Psoas muscle (tissue), 8 donors: ENCODE measurements around the gene PDLIM3. TPM values are rescaled to one million over a fixed set of nuclear protein-coding genes. Genes with fewer than 3 reads are reported as not detected.
A peak's percentile ranks its signal among the peaks of the same experiment; 100 is the strongest.

Source experiments
- ATAC-seq, 4 donors: fragments of 200-7000 bp; cut with Tn5 transposase; one replicate each; pipeline ENCODE4 v1.9.1; 2020; ENCODE audit warnings: moderate library complexity in 3 of 4, mild to moderate bottlenecking in 2 of 4
- DNase-seq, 2 donors: peaks; one replicate each; pipeline ENCODE4 v3.0.0-alpha.2; 2020
- H3K27ac ChIP-seq: fragments of 200-600 bp; one replicate; pipeline ENCODE4 v1.8.0; 2022
- H3K27me3 ChIP-seq, 3 donors: fragments of 200-600 bp in 1 of 3; one replicate each; pipeline versions ENCODE4 v1.6.1 to v1.8.0; 2013 to 2022; ENCODE audit warnings: low read length in 2 of 3, mild to moderate bottlenecking in 2 of 3, moderate library complexity in 1 of 3; ENCODE audit not compliant: insufficient read depth in 3 of 3
- H3K36me3 ChIP-seq, 2 donors: fragments of 200-600 bp in 1 of 2; one replicate each; pipeline versions ENCODE4 v1.6.1 to v1.8.0; 2013 to 2022; ENCODE audit warnings: low read depth in 1 of 2, mild to moderate bottlenecking in 1 of 2, moderate library complexity in 1 of 2; ENCODE audit not compliant: insufficient read depth in 1 of 2
- H3K4me1 ChIP-seq: fragments of 200-600 bp; one replicate; pipeline ENCODE4 v1.8.0; 2022
- H3K4me3 ChIP-seq: fragments of 200-600 bp; one replicate; pipeline ENCODE4 v1.8.0; 2022; ENCODE audit warnings: mild to moderate bottlenecking
- H3K9me3 ChIP-seq: fragments of 200-600 bp; one replicate; pipeline ENCODE4 v1.8.0; 2022
- WGBS, 3 donors: extraction: QIAGEN DNeasy Blood & Tissue Kit; methylation state at CpG; one replicate each; pipeline versions ENCODE4 v1.1.6 to v1.1.7; 2013; 5-methylcytosine and 5-hydroxymethylcytosine counted together
- intact Hi-C, 2 donors: fragments of 100-400 bp; cut with DNase I; formaldehyde crosslinking; loops; one replicate each; pipeline versions ENCODE4 v1.11.0 to v1.14.2; 2022
- polyA plus RNA-seq, 3 donors: library from polyadenylated mRNA; stranded (reverse); fragments of 200-250 nt; gene quantifications; one replicate each; pipeline ENCODE4 v1.2.3, GENCODE V29; 2013
- total RNA-seq, 4 donors: library from RNA; stranded (reverse); fragmentation: NEBNext Ultra II Directional in 2 of 4; extraction: Animal tissue kit (Norgen Biotek cat#: 25700) in 2 of 4; gene quantifications; one replicate each; pipeline versions ENCODE4 v1.2.1 to v1.2.4, GENCODE V29; 2021 to 2023
- TF ChIP-seq, protein P1 (sequence below): fragments of 200-600 bp; IDR thresholded peaks from one replicate; pipeline ENCODE4 v1.8.0; 2022; ENCODE audit warnings: antibody characterized with exemption
- donor health status: healthy with polysubstance abuse.
- donor health status: DM: no; HTN: no; CAD: no; lungs with moderate emphysema.
- donor health status: Bipolar disorder and iron deficiency.
- donor health status: healthy.
- donor health status: DM: yes; HTN: yes; CAD: no.
- donor health status: DM: no; HTN: no; CAD: no.
- donor health status: DM: no; HTN: no; CAD: no.
- donor health status: DM: yes; HTN: yes; CAD: no.

PDLIM3 gene
- total and polyA plus RNA-seq, 7 donors: 703 to 5,341 (median 2,718) TPM

DNA sequence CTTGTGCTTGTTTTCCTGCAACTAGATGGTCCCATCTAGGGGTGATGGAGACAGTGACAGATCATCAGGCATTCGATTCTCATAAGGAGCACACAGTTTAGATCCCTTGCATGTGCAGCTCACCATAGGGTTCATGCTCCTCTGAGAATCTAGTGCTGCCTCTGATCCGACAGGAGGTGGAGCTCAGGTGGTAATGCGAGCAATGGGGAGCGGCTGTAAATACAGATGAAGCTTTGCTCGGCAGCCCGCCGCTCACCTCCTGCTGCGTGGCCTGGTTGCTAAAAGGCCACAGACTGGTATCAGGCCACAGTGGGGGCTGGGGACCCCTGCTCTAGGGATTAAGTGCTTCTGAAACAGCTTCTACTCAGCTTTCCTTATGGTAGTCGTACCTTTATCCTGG, 35.3 kb downstream of the PDLIM3 start:
- peak in 1 of 2 donors; percentile 72 for DNase-seq
- Histone ChIP-seq H3K9me3 (no peaks in the 10 kb centered on the region), H3K4me3 (no peak overlapping the region), H3K27me3 (no peaks in the 10 kb centered on the region), H3K27ac (peak overlapping the region; percentile 87), H3K36me3 (peaks cover 0 to 41% of the 10 kb centered on the region in 2 donors), H3K4me1 (peaks cover 5% of the 10 kb centered on the region)
- TF ChIP-seq, protein P1, sequence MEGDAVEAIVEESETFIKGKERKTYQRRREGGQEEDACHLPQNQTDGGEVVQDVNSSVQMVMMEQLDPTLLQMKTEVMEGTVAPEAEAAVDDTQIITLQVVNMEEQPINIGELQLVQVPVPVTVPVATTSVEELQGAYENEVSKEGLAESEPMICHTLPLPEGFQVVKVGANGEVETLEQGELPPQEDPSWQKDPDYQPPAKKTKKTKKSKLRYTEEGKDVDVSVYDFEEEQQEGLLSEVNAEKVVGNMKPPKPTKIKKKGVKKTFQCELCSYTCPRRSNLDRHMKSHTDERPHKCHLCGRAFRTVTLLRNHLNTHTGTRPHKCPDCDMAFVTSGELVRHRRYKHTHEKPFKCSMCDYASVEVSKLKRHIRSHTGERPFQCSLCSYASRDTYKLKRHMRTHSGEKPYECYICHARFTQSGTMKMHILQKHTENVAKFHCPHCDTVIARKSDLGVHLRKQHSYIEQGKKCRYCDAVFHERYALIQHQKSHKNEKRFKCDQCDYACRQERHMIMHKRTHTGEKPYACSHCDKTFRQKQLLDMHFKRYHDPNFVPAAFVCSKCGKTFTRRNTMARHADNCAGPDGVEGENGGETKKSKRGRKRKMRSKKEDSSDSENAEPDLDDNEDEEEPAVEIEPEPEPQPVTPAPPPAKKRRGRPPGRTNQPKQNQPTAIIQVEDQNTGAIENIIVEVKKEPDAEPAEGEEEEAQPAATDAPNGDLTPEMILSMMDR: no peak
- intact Hi-C loops: no loop called here
- ATAC-seq: peak; percentile 20 to 28 (median 22)
- 35 to 47% (median 38%) methylated on average over 9 of the region's 9 CpGs for WGBS, 3 donors

DNA sequence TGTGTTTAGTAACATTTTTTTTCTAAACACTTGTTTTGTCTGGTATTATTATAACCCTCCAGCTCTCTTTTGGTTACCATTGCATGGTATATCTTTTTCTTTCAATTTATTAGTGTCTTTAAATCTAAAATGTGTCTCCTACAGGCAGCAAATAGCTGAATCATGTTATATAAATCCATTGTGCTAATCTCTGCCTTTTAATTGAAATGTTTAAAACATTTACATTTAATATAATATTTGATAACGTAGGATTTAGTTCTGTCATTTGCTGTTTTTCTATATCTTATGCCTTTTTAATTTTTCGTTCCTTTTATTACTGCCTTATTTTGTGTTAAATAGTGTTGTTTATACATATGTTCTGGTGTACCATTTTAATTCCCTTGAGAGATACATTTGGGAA, 46.7 kb downstream of the PDLIM3 start:
- 71 to 92% (median 89%) methylated on average over 2 of the region's 2 CpGs for WGBS, 3 donors
- no peak overlapping the region for H3K4me3 ChIP-seq
- intact Hi-C loops: no loop called here
- H3K9me3 ChIP-seq: peaks cover 10% of the 10 kb centered on the region
- H3K4me1 ChIP-seq: no peaks in the 10 kb centered on the region
- ATAC-seq: no peak
- no peaks in the 10 kb centered on the region for H3K27me3 ChIP-seq
- DNase-seq: no peak
- TF ChIP-seq, protein P1: no peak
- H3K27ac ChIP-seq: no peak overlapping the region
- H3K36me3 ChIP-seq: no peaks in the 10 kb centered on the region

DNA sequence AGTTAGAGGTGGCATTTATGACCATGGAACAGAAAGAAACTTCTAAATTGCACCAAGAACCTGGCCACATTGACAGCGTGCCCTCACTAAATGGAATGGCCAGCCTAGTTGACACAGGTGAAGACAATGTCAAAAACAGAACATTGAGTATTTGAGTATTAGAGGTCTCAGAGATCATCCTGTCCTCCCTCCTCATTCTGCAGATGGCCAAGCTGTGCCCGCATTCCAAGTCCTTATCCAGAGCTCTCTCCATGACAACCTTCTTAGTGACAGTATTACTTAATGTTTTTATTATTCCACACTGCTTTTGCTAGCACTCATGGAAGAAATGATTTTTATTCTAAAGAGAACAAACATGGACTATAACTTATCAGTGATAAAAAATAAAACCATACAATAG, 53.9 kb downstream of the PDLIM3 start:
- H3K4me1 ChIP-seq: peaks cover 30% of the 10 kb centered on the region
- peak overlapping the region; percentile 83 for H3K27ac ChIP-seq
- H3K27me3 ChIP-seq: no peaks in the 10 kb centered on the region
- H3K4me3 ChIP-seq: peak overlapping the region; percentile 50
- ATAC-seq (peak in 2 of 4 donors; percentile 17 to 21), DNase-seq (no peak)
- TF ChIP-seq, protein P1: no peak
- intact Hi-C loops: no loop called here
- no peaks in the 10 kb centered on the region for H3K36me3 ChIP-seq
- 23 to 59% (median 26%) methylated on average over 2 of the region's 2 CpGs for WGBS, 3 donors
- H3K9me3 ChIP-seq: no peaks in the 10 kb centered on the region

DNA sequence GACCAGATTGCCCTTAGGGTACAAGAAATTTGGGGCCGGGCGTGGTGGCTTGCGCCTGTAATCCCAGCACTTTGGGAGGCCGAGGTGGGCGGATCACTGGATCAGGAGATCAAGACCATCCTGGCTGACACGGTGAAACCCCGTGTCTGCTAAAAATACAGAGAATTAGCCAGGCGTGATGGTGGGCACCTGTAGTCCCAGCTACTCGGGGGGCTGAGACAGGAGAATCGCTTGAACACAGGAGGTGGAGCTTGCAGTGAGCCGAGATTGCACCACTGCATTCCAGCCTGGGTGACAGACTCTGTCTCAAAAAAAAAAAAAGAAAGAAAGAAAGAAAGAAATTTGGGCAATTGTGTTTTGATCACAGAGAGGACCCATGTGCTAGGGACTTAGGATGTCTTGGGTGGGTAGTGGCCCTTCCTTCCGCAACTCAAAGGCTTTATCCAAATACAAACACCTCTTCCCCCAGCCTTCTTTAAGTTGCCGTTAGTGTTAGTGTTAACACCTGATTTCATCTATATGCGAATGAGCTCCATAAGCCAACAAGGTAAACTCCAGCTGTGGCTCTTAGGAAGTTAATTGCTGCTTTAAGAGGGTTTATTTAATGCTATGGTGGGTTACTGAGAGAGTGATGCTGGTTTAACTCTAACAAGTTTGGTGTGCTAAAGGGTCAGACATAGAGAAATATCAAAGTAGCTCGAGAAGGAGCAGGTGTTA, 55.1 kb downstream of the PDLIM3 start:
- TF ChIP-seq, protein P1: no peak
- DNase-seq (no peak), ATAC-seq (peak; percentile 29 to 54 (median 35))
- H3K27me3 ChIP-seq: no peaks in the 10 kb centered on the region
- no peaks in the 10 kb centered on the region for H3K9me3 ChIP-seq
- peaks cover 30% of the 10 kb centered on the region for H3K4me1 ChIP-seq
- peak overlapping the region; percentile 50 for H3K4me3 ChIP-seq
- intact Hi-C loops: no loop called here
- peak overlapping the region; percentile 83 for H3K27ac ChIP-seq
- WGBS, 3 donors: 28 to 34% (median 31%) methylated on average over 15 of the region's 15 CpGs
- H3K36me3 ChIP-seq: no peaks in the 10 kb centered on the region
